ENCODE measurements around the gene FXR2.
A peak's percentile ranks its signal among the peaks of the same experiment; 100 is the strongest.
"Not testable (repeated sequence)": the region's sequence is repeated elsewhere in the genome, so short reads cannot be mapped to it uniquely, and the experiment has no call there.

Gene FXR2

GRCh38 chr17:7627250-7628121, 12.8 kb upstream of the FXR2 start, which contains the start of gene SAT2:
Gene SAT2 (minus strand): TSS chr17:7627821. CDS start chr17:7627635, 186 bp downstream.
- peak; percentile 81 for DNase-seq

GRCh38 chr17:7626956-7627249, 12.2 kb upstream of the FXR2 start:
- DNase-seq, result no peak

- no peak for DNase-seq
These were observed 11.6 kb upstream of the FXR2 start for GRCh38 chr17:7626307-7626706.

GRCh38 chr17:7625749-7626148, 11.1 kb upstream of the FXR2 start:
- DNase-seq, result not testable (repeated sequence)

- DNase-seq, result no peak
These were observed 9.0 kb upstream of the FXR2 start for GRCh38 chr17:7623661-7624060.

GRCh38 chr17:7620835-7621234, 6.1 kb upstream of the FXR2 start:
- no peak for DNase-seq

GRCh38 chr17:7618608-7619007, 3.9 kb upstream of the FXR2 start:
- no peak for DNase-seq

GRCh38 chr17:7615265-7615747, 609 bp upstream of the FXR2 start:
- DNase-seq, result no peak

GRCh38 chr17:7613769-7614424, 800 bp downstream of the FXR2 start:
- no peak for DNase-seq

GRCh38 chr17:7612294-7612640, 2.4 kb downstream of the FXR2 start:
- no peak for DNase-seq

GRCh38 chr17:7611635-7612293, 2.9 kb downstream of the FXR2 start:
- DNase-seq, result no peak

GRCh38 chr17:7610641-7611040, 4.1 kb downstream of the FXR2 start:
- DNase-seq, result no peak

GRCh38 chr17:7606280-7606679, 8.4 kb downstream of the FXR2 start:
- DNase-seq, result no peak

GRCh38 chr17:7597561-7597960, 17.1 kb downstream of the FXR2 start:
- DNase-seq, result not testable (repeated sequence)

GRCh38 chr17:7593296-7593695, 21.4 kb downstream of the FXR2 start:
- no peak for DNase-seq

GRCh38 chr17:7592422-7593021, 22.2 kb downstream of the FXR2 start:
- DNase-seq, result no peak

GRCh38 chr17:7591596-7591995, 23.1 kb downstream of the FXR2 start:
- no peak for DNase-seq

GRCh38 chr17:7590743-7591142, 24.0 kb downstream of the FXR2 start:
- DNase-seq, result no peak

GRCh38 chr17:7589891-7590691, 24.6 kb downstream of the FXR2 start, which contains the start of gene SOX15:
Gene SOX15 (minus strand): TSS chr17:7590094. CDS start chr17:7589676, 418 bp downstream.
- no peak for DNase-seq

- DNase-seq, result no peak
These were observed 25.4 kb downstream of the FXR2 start for GRCh38 chr17:7589204-7589868.

GRCh38 chr17:7588553-7589203, 26.0 kb downstream of the FXR2 start:
- no peak for DNase-seq

Data from NCI-H1048 (cell line).